ENCODE results near the gene CFAP251. TPM values are rescaled to one million over a fixed set of nuclear protein-coding genes. Genes with fewer than 3 reads are reported as not detected.

Gene CFAP251
- polyA plus RNA-seq, 1 donor from 2014 or later: 4.0 TPM

- Histone ChIP-seq H3F3A (ENCODE audit: insufficient read depth, low read length, poor library complexity, severe bottlenecking) (no peaks in the 10 kb centered on the region), H3K79me2 (replicated peaks; ENCODE audit: insufficient read depth, low read length) (no peaks in the 10 kb centered on the region), H3K4me3 (ENCODE audit: low read length) (no peak overlapping the region), H3K36me3 (ENCODE audit: insufficient read depth, low read length) (no peaks in the 10 kb centered on the region), H3K27me3 (ENCODE audit: insufficient read depth, low read depth, low read length) (no peaks in the 10 kb centered on the region), H3K9me2 (ENCODE audit: insufficient read depth, low read length) (no peaks in the 10 kb centered on the region), H3K9me3 (ENCODE audit: low read length) (no peaks in the 10 kb centered on the region), H3K27ac (ENCODE audit: low read length) (no peak overlapping the region), H2AFZ (ENCODE audit: low read depth, low read length) (no peak overlapping the region), H3K4me2 (ENCODE audit: low read length) (no peak overlapping the region), H4K20me1 (ENCODE audit: insufficient read depth) (no peaks in the 10 kb centered on the region), H3K9ac (ENCODE audit: low read length) (no peak overlapping the region)
- no peak for TF ChIP-seq CTCF (IDR thresholded peaks at IDR 0.05; ENCODE audit: poor library complexity, severe bottlenecking)
- no peak for TF ChIP-seq REST (IDR thresholded peaks at IDR 0.05; ENCODE audit: borderline replicate concordance)
- no peak for TF ChIP-seq EP300 (conservative IDR thresholded peaks at IDR 0.05; ENCODE audit: poor library complexity, severe bottlenecking)
- no peak for TF ChIP-seq RAD21 (conservative IDR thresholded peaks at IDR 0.05)
- TF ChIP-seq SMC3 (conservative IDR thresholded peaks at IDR 0.05; ENCODE audit: poor library complexity): no peak
- TF ChIP-seq TAF1 (IDR thresholded peaks at IDR 0.05; ENCODE audit: low read depth): no peak
- TF ChIP-seq MXI1 (conservative IDR thresholded peaks at IDR 0.05; ENCODE audit: poor library complexity, severe bottlenecking): no peak
These were observed 2.5 kb upstream of the CFAP251 start for GRCh38 chr12:121915841-121916321.

- Histone ChIP-seq H3K36me3 (ENCODE audit: insufficient read depth, low read length) (no peaks in the 10 kb centered on the region), H3F3A (ENCODE audit: insufficient read depth, low read length, poor library complexity, severe bottlenecking) (no peaks in the 10 kb centered on the region), H3K9ac (ENCODE audit: low read length) (no peak overlapping the region), H2AFZ (ENCODE audit: low read depth, low read length) (no peak overlapping the region), H3K9me2 (ENCODE audit: insufficient read depth, low read length) (no peaks in the 10 kb centered on the region), H3K4me3 (ENCODE audit: low read length) (no peak overlapping the region), H3K79me2 (replicated peaks; ENCODE audit: insufficient read depth, low read length) (no peaks in the 10 kb centered on the region), H3K27ac (ENCODE audit: low read length) (no peak overlapping the region), H3K4me2 (ENCODE audit: low read length) (no peak overlapping the region), H3K9me3 (ENCODE audit: low read length) (no peaks in the 10 kb centered on the region), H3K27me3 (ENCODE audit: insufficient read depth, low read depth, low read length) (no peaks in the 10 kb centered on the region), H4K20me1 (ENCODE audit: insufficient read depth) (no peaks in the 10 kb centered on the region)
- TF ChIP-seq SMC3 (conservative IDR thresholded peaks at IDR 0.05; ENCODE audit: poor library complexity) (no peak), EP300 (conservative IDR thresholded peaks at IDR 0.05; ENCODE audit: poor library complexity, severe bottlenecking) (no peak), POLR2AphosphoS5 (IDR thresholded peaks at IDR 0.05) (no peak), EZH2 (IDR thresholded peaks at IDR 0.05; ENCODE audit: borderline replicate concordance, insufficient read depth, low read length, poor library complexity, severe bottlenecking) (no peak), REST (IDR thresholded peaks at IDR 0.05; ENCODE audit: borderline replicate concordance) (no peak), MXI1 (conservative IDR thresholded peaks at IDR 0.05; ENCODE audit: poor library complexity, severe bottlenecking) (no peak), RAD21 (conservative IDR thresholded peaks at IDR 0.05) (no peak), CTCF (IDR thresholded peaks at IDR 0.05; ENCODE audit: poor library complexity, severe bottlenecking) (no peak), TAF1 (IDR thresholded peaks at IDR 0.05; ENCODE audit: low read depth) (no peak)
These were observed 1.7 kb upstream of the CFAP251 start for GRCh38 chr12:121916719-121917118.
